ENCODE results near the gene SOX12.
"Not testable (repeated sequence)": the region's sequence is repeated elsewhere in the genome, so short reads cannot be mapped to it uniquely, and the experiment has no call there.

SOX12 gene

GRCh38 chr20:336040-336439 lies 10.7 kb downstream of the SOX12 start:
- not testable (repeated sequence) for H3K4me2 ChIP-seq (ENCODE audit: low read length); H3K36me3 ChIP-seq (ENCODE audit: insufficient read depth, low read length); H3K27me3 ChIP-seq (ENCODE audit: control insufficient read depth, insufficient read depth, low read length); H3K9ac ChIP-seq (ENCODE audit: low read depth, low read length); H3K9me3 ChIP-seq (replicated peaks; ENCODE audit: low read length); H3K4me1 ChIP-seq (ENCODE audit: control insufficient read depth, insufficient read depth, low read length); H3K4me3 ChIP-seq (ENCODE audit: low read length)

GRCh38 chr20:341682-342081 lies 16.3 kb downstream of the SOX12 start:
- no peak overlapping the region for H3K9ac ChIP-seq (ENCODE audit: low read depth, low read length)
- no peak overlapping the region for H3K4me2 ChIP-seq (ENCODE audit: low read length)
- H3K27me3 ChIP-seq (ENCODE audit: control insufficient read depth, insufficient read depth, low read length), result no peaks in the 10 kb centered on the region
- H3K4me1 ChIP-seq (ENCODE audit: control insufficient read depth, insufficient read depth, low read length), result peaks cover 4% of the 10 kb centered on the region
- H3K4me3 ChIP-seq (ENCODE audit: low read length), result no peak overlapping the region
- H3K36me3 ChIP-seq (ENCODE audit: insufficient read depth, low read length), result no peaks in the 10 kb centered on the region
- H3K9me3 ChIP-seq (replicated peaks; ENCODE audit: low read length), result peaks cover 8% of the 10 kb centered on the region

- Histone ChIP-seq H3K4me2 (ENCODE audit: low read length) (no peak overlapping the region), H3K9ac (ENCODE audit: low read depth, low read length) (no peak overlapping the region), H3K4me1 (ENCODE audit: control insufficient read depth, insufficient read depth, low read length) (peaks cover 5% of the 10 kb centered on the region), H3K9me3 (replicated peaks; ENCODE audit: low read length) (peaks cover 8% of the 10 kb centered on the region), H3K4me3 (ENCODE audit: low read length) (no peak overlapping the region), H3K27me3 (ENCODE audit: control insufficient read depth, insufficient read depth, low read length) (no peaks in the 10 kb centered on the region), H3K36me3 (ENCODE audit: insufficient read depth, low read length) (no peaks in the 10 kb centered on the region)
Observed at GRCh38 chr20:343107-343506, 17.8 kb downstream of the SOX12 start.

GRCh38 chr20:346033-346639 lies 20.8 kb downstream of the SOX12 start:
- Histone ChIP-seq H3K4me1 (ENCODE audit: control insufficient read depth, insufficient read depth, low read length) (peaks cover 5% of the 10 kb centered on the region), H3K4me3 (ENCODE audit: low read length) (peak overlapping the region; percentile 88), H3K36me3 (ENCODE audit: insufficient read depth, low read length) (no peaks in the 10 kb centered on the region), H3K9ac (ENCODE audit: low read depth, low read length) (peak overlapping the region; percentile 86), H3K4me2 (ENCODE audit: low read length) (peak overlapping the region; percentile 96), H3K9me3 (replicated peaks; ENCODE audit: low read length) (peaks cover 8% of the 10 kb centered on the region), H3K27me3 (ENCODE audit: control insufficient read depth, insufficient read depth, low read length) (no peaks in the 10 kb centered on the region)

GRCh38 chr20:346640-347316 lies 21.4 kb downstream of the SOX12 start, which contains the start of gene NRSN2:
Gene NRSN2, plus strand, starts transcription at chr20:347111. Its CDS starts 2,533 bp downstream, at chr20:349644.
- peaks cover 6% of the 10 kb centered on the region for H3K9me3 ChIP-seq (replicated peaks; ENCODE audit: low read length)
- H3K4me1 ChIP-seq (ENCODE audit: control insufficient read depth, insufficient read depth, low read length), result peaks cover 5% of the 10 kb centered on the region
- peak within 1 kb of the TSS; percentile 96 for H3K4me2 ChIP-seq (ENCODE audit: low read length)
- H3K9ac ChIP-seq (ENCODE audit: low read depth, low read length), result peak within 1 kb of the TSS; percentile 86
- peak within 1 kb of the TSS; percentile 88 for H3K4me3 ChIP-seq (ENCODE audit: low read length)
- H3K36me3 ChIP-seq (ENCODE audit: insufficient read depth, low read length), result no peaks in the 10 kb centered on the region
- H3K27me3 ChIP-seq (ENCODE audit: control insufficient read depth, insufficient read depth, low read length), result no peaks in the 10 kb centered on the region

- Histone ChIP-seq H3K9ac (ENCODE audit: low read depth, low read length) (peak overlapping the region; percentile 86), H3K4me2 (ENCODE audit: low read length) (peak overlapping the region; percentile 96), H3K9me3 (replicated peaks; ENCODE audit: low read length) (peaks cover 1% of the 10 kb centered on the region), H3K27me3 (ENCODE audit: control insufficient read depth, insufficient read depth, low read length) (no peaks in the 10 kb centered on the region), H3K36me3 (ENCODE audit: insufficient read depth, low read length) (no peaks in the 10 kb centered on the region), H3K4me3 (ENCODE audit: low read length) (peak overlapping the region; percentile 88), H3K4me1 (ENCODE audit: control insufficient read depth, insufficient read depth, low read length) (peaks cover 5% of the 10 kb centered on the region)
Observed at GRCh38 chr20:347317-347639, 21.9 kb downstream of the SOX12 start.

GRCh38 chr20:347640-348484 lies 22.5 kb downstream of the SOX12 start:
- no peaks in the 10 kb centered on the region for H3K27me3 ChIP-seq (ENCODE audit: control insufficient read depth, insufficient read depth, low read length)
- H3K36me3 ChIP-seq (ENCODE audit: insufficient read depth, low read length), result no peaks in the 10 kb centered on the region
- H3K4me1 ChIP-seq (ENCODE audit: control insufficient read depth, insufficient read depth, low read length), result peaks cover 5% of the 10 kb centered on the region
- peak overlapping the region; percentile 96 for H3K4me2 ChIP-seq (ENCODE audit: low read length)
- H3K4me3 ChIP-seq (ENCODE audit: low read length), result peak overlapping the region; percentile 88
- peak overlapping the region; percentile 86 for H3K9ac ChIP-seq (ENCODE audit: low read depth, low read length)
- H3K9me3 ChIP-seq (replicated peaks; ENCODE audit: low read length), result no peaks in the 10 kb centered on the region

- H3K9me3 ChIP-seq (replicated peaks; ENCODE audit: low read length), result no peaks in the 10 kb centered on the region
- no peaks in the 10 kb centered on the region for H3K27me3 ChIP-seq (ENCODE audit: control insufficient read depth, insufficient read depth, low read length)
- H3K9ac ChIP-seq (ENCODE audit: low read depth, low read length), result no peak overlapping the region
- no peaks in the 10 kb centered on the region for H3K36me3 ChIP-seq (ENCODE audit: insufficient read depth, low read length)
- H3K4me2 ChIP-seq (ENCODE audit: low read length), result no peak overlapping the region
- peaks cover 5% of the 10 kb centered on the region for H3K4me1 ChIP-seq (ENCODE audit: control insufficient read depth, insufficient read depth, low read length)
- no peak overlapping the region for H3K4me3 ChIP-seq (ENCODE audit: low read length)
Observed at GRCh38 chr20:348972-349841, 23.9 kb downstream of the SOX12 start.

- H3K4me1 ChIP-seq (ENCODE audit: control insufficient read depth, insufficient read depth, low read length), result peaks cover 2% of the 10 kb centered on the region
- no peak overlapping the region for H3K4me3 ChIP-seq (ENCODE audit: low read length)
- H3K9me3 ChIP-seq (replicated peaks; ENCODE audit: low read length), result no peaks in the 10 kb centered on the region
- H3K9ac ChIP-seq (ENCODE audit: low read depth, low read length), result no peak overlapping the region
- no peaks in the 10 kb centered on the region for H3K27me3 ChIP-seq (ENCODE audit: control insufficient read depth, insufficient read depth, low read length)
- H3K36me3 ChIP-seq (ENCODE audit: insufficient read depth, low read length), result no peaks in the 10 kb centered on the region
- no peak overlapping the region for H3K4me2 ChIP-seq (ENCODE audit: low read length)
Observed at GRCh38 chr20:353166-353565, 27.8 kb downstream of the SOX12 start.

GRCh38 chr20:354298-354977 lies 29.1 kb downstream of the SOX12 start:
- no peaks in the 10 kb centered on the region for H3K9me3 ChIP-seq (replicated peaks; ENCODE audit: low read length)
- H3K9ac ChIP-seq (ENCODE audit: low read depth, low read length), result no peak overlapping the region
- H3K36me3 ChIP-seq (ENCODE audit: insufficient read depth, low read length), result no peaks in the 10 kb centered on the region
- no peak overlapping the region for H3K4me3 ChIP-seq (ENCODE audit: low read length)
- H3K4me1 ChIP-seq (ENCODE audit: control insufficient read depth, insufficient read depth, low read length), result peaks cover 5% of the 10 kb centered on the region
- no peaks in the 10 kb centered on the region for H3K27me3 ChIP-seq (ENCODE audit: control insufficient read depth, insufficient read depth, low read length)
- H3K4me2 ChIP-seq (ENCODE audit: low read length), result no peak overlapping the region

All from skeletal muscle satellite cell (primary cell).